ENCODE data around the gene WNK2. TPM values are rescaled to one million over a fixed set of nuclear protein-coding genes. Genes with fewer than 3 reads are reported as not detected.

WNK2 gene
- total RNA-seq, 1 experiment from 2014 or later = not detected

GRCh38 chr9:93266521-93267001 lies 82.6 kb downstream of the WNK2 start:
- Histone ChIP-seq H3K4me3 (no peak overlapping the region), H3K27ac (no peak overlapping the region), H3K9me3 (replicated peaks) (no peaks in the 10 kb centered on the region), H3K27me3 (no peaks in the 10 kb centered on the region; the same call in 1 of the 2 replicates), H3K36me3 (no peaks in the 10 kb centered on the region), H3K4me1 (no peaks in the 10 kb centered on the region)
- DNase-seq = no peak

- no peak overlapping the region for H3K4me3 ChIP-seq
- DNase-seq = no peak
- no peaks in the 10 kb centered on the region; the same call in 1 of the 2 replicates for H3K27me3 ChIP-seq
- no peaks in the 10 kb centered on the region for H3K9me3 ChIP-seq (replicated peaks)
- H3K36me3 ChIP-seq = no peaks in the 10 kb centered on the region
- H3K4me1 ChIP-seq = no peaks in the 10 kb centered on the region
- H3K27ac ChIP-seq = no peak overlapping the region
Measured at GRCh38 chr9:93267091-93267541, 83.2 kb downstream of the WNK2 start.

- H3K27ac ChIP-seq = no peak overlapping the region
- H3K36me3 ChIP-seq = no peaks in the 10 kb centered on the region
- no peak for DNase-seq
Measured at GRCh38 chr9:93267681-93268505, 84.0 kb downstream of the WNK2 start.

GRCh38 chr9:93268551-93269314 lies 84.8 kb downstream of the WNK2 start:
- Histone ChIP-seq H3K27ac (no peak overlapping the region), H3K4me1 (no peaks in the 10 kb centered on the region), H3K9me3 (replicated peaks) (no peaks in the 10 kb centered on the region), H3K4me3 (no peak overlapping the region), H3K36me3 (no peaks in the 10 kb centered on the region), H3K27me3 (no peaks in the 10 kb centered on the region)
- no peak for DNase-seq

More at GRCh38 chr9:93267681-93268505, 84.0 kb downstream of the WNK2 start:
- Histone ChIP-seq H3K9me3 (replicated peaks) (no peaks in the 10 kb centered on the region), H3K4me1 (no peaks in the 10 kb centered on the region), H3K27me3 (no peaks in the 10 kb centered on the region), H3K4me3 (no peak overlapping the region)

GRCh38 chr9:93270976-93271375 lies 87.0 kb downstream of the WNK2 start:
- Histone ChIP-seq H3K36me3 (no peaks in the 10 kb centered on the region), H3K27ac (no peak overlapping the region), H3K9me3 (replicated peaks) (no peaks in the 10 kb centered on the region), H3K4me3 (no peak overlapping the region), H3K4me1 (no peaks in the 10 kb centered on the region), H3K27me3 (0 out of 2 replicates have a peak, but pooled peaks cover 3% of the 10 kb centered on the region)
- DNase-seq = no peak

- no peaks in the 10 kb centered on the region for H3K36me3 ChIP-seq
- no peaks in the 10 kb centered on the region for H3K4me1 ChIP-seq
- DNase-seq = peak; percentile 7 to 14
- 0 out of 2 replicates have a peak, but pooled peaks cover 3% of the 10 kb centered on the region for H3K27me3 ChIP-seq
- no peak overlapping the region for H3K27ac ChIP-seq
- H3K4me3 ChIP-seq = no peak overlapping the region
- H3K9me3 ChIP-seq (replicated peaks) = 0 out of 2 replicates have a peak, but pooled peaks cover 3% of the 10 kb centered on the region
Measured at GRCh38 chr9:93276973-93277372, 93.0 kb downstream of the WNK2 start.

GRCh38 chr9:93278144-93278543 lies 94.2 kb downstream of the WNK2 start:
- no peak overlapping the region for H3K27ac ChIP-seq
- H3K36me3 ChIP-seq = no peaks in the 10 kb centered on the region
- no peaks in the 10 kb centered on the region for H3K4me1 ChIP-seq
- H3K9me3 ChIP-seq (replicated peaks) = 0 out of 2 replicates have a peak, but pooled peaks cover 3% of the 10 kb centered on the region
- no peak overlapping the region for H3K4me3 ChIP-seq
- H3K27me3 ChIP-seq = 0 out of 2 replicates have a peak, but pooled peaks cover 3% of the 10 kb centered on the region
- no peak for DNase-seq

- Histone ChIP-seq H3K9me3 (replicated peaks) (0 out of 2 replicates have a peak, but pooled peaks cover 3% of the 10 kb centered on the region), H3K27me3 (no peaks in the 10 kb centered on the region), H3K36me3 (no peaks in the 10 kb centered on the region), H3K4me3 (no peak overlapping the region), H3K27ac (no peak overlapping the region), H3K4me1 (no peaks in the 10 kb centered on the region)
- no peak for DNase-seq
Measured at GRCh38 chr9:93280661-93281259, 96.8 kb downstream of the WNK2 start.

GRCh38 chr9:93286252-93287188 lies 102.6 kb downstream of the WNK2 start:
- H3K36me3 ChIP-seq = no peaks in the 10 kb centered on the region
- no peaks in the 10 kb centered on the region for H3K4me1 ChIP-seq
- H3K27me3 ChIP-seq = no peaks in the 10 kb centered on the region; the same call in 1 of the 2 replicates
- DNase-seq = no peak
- H3K9me3 ChIP-seq (replicated peaks) = no peaks in the 10 kb centered on the region
- no peak overlapping the region for H3K27ac ChIP-seq
- no peak overlapping the region for H3K4me3 ChIP-seq

GRCh38 chr9:93287189-93287552 lies 103.2 kb downstream of the WNK2 start:
- Histone ChIP-seq H3K9me3 (replicated peaks) (no peaks in the 10 kb centered on the region), H3K27me3 (no peaks in the 10 kb centered on the region; the same call in 1 of the 2 replicates), H3K27ac (no peak overlapping the region), H3K4me3 (no peak overlapping the region), H3K4me1 (no peaks in the 10 kb centered on the region), H3K36me3 (no peaks in the 10 kb centered on the region)
- DNase-seq = no peak

- no peaks in the 10 kb centered on the region for H3K36me3 ChIP-seq
- no peaks in the 10 kb centered on the region; the same call in 1 of the 2 replicates for H3K27me3 ChIP-seq
- H3K4me3 ChIP-seq = no peak overlapping the region
- H3K9me3 ChIP-seq (replicated peaks) = no peaks in the 10 kb centered on the region
- no peak for DNase-seq
- no peak overlapping the region for H3K27ac ChIP-seq
- no peaks in the 10 kb centered on the region for H3K4me1 ChIP-seq
Measured at GRCh38 chr9:93287593-93287992, 103.7 kb downstream of the WNK2 start.

- no peak overlapping the region for H3K27ac ChIP-seq
- no peaks in the 10 kb centered on the region for H3K4me1 ChIP-seq
- no peak overlapping the region for H3K4me3 ChIP-seq
- no peaks in the 10 kb centered on the region for H3K9me3 ChIP-seq (replicated peaks)
- H3K27me3 ChIP-seq = no peaks in the 10 kb centered on the region; the same call in 1 of the 2 replicates
- H3K36me3 ChIP-seq = no peaks in the 10 kb centered on the region
- DNase-seq = peak in 1 of 2 experiments; percentile 2
Measured at GRCh38 chr9:93288341-93288740, 104.4 kb downstream of the WNK2 start.

- peak in 1 of 2 experiments; percentile 2 for DNase-seq
- Histone ChIP-seq H3K9me3 (replicated peaks) (no peaks in the 10 kb centered on the region), H3K27me3 (peaks cover 4% of the 10 kb centered on the region; the same call in 1 of the 2 replicates), H3K27ac (no peak overlapping the region), H3K36me3 (no peaks in the 10 kb centered on the region), H3K4me3 (no peak overlapping the region), H3K4me1 (no peaks in the 10 kb centered on the region)
Measured at GRCh38 chr9:93288891-93289883, 105.2 kb downstream of the WNK2 start.

All from SJCRH30 (cell line).